Uterus (tissue), 4 donors: ENCODE results near the gene CCDC88A. TPM values are rescaled to one million over a fixed set of nuclear protein-coding genes. Genes with fewer than 3 reads are reported as not detected.

Experiments used
- DNase-seq, 2 donors: peaks; one replicate each; pipeline ENCODE4 v3.0.0-alpha.2; 2019 to 2020
- H3K27ac ChIP-seq, 2 donors: fragments of 200-600 bp; sonication (generic); 1 replicate in 1 of 2; 2 replicates in 1 of 2; pipeline ENCODE4 v1.5.1; 2016 to 2018
- H3K27me3 ChIP-seq, 2 donors: fragments of 200-600 bp; sonication (generic); one replicate each; pipeline ENCODE4 v1.5.1; 2018 to 2019; ENCODE audit warnings: control low read depth in 1 of 2
- H3K36me3 ChIP-seq, 2 donors: fragments of 200-600 bp; sonication (generic); one replicate each; pipeline ENCODE4 v1.5.1; 2019; ENCODE audit warnings: control low read depth in 1 of 2
- H3K4me1 ChIP-seq, 2 donors: fragments of 200-600 bp; sonication (generic); one replicate each; pipeline ENCODE4 v1.5.1; 2018 to 2019; ENCODE audit warnings: control low read depth in 1 of 2
- H3K4me3 ChIP-seq, 2 donors: fragments of 200-600 bp; sonication (generic); 1 replicate in 1 of 2; 2 replicates in 1 of 2; pipeline ENCODE4 v1.5.1; 2018 to 2019; ENCODE audit warnings: mild to moderate bottlenecking in 1 of 2
- H3K9me3 ChIP-seq, 2 donors: fragments of 200-600 bp; sonication (generic); one replicate each; pipeline ENCODE4 v1.5.1; 2019; ENCODE audit warnings: control low read depth in 1 of 2
- CTCF ChIP-seq, 4 experiments: fragments of 200-600 bp in 2 of 4; fragments of 450-650 bp in 2 of 4; sonication (generic) in 2 of 4; IDR thresholded peaks; one replicate each; pipeline ENCODE4 v1.5.1; 2016 to 2019; ENCODE audit warnings: antibody characterized with exemption in 4 of 4, mild to moderate bottlenecking in 2 of 4, moderate library complexity in 1 of 4
- POLR2A ChIP-seq, 2 donors: fragments of 450-650 bp; IDR thresholded peaks; one replicate each; pipeline ENCODE4 v1.6.1; 2016; ENCODE audit warnings: antibody characterized with exemption in 2 of 2, mild to moderate bottlenecking in 1 of 2, moderate library complexity in 1 of 2
- intact Hi-C: fragments of 100-400 bp; cut with DNase I; formaldehyde crosslinking; loops from one replicate; pipeline ENCODE4 v1.15.1; 2023; ENCODE audit warnings: low total_unique reads
- total RNA-seq, 4 donors: library from RNA; depleted of rRNA in 3 of 4; stranded (reverse); fragments of >200 nt in 3 of 4; gene quantifications; one replicate each; pipeline versions ENCODE4 v1.1.0 to v1.2.4, GENCODE V29; 2014 to 2023
- donor health status: DM: yes; HTN: yes; CAD: no.

CCDC88A gene
- total RNA-seq, 4 donors from 2014 or later, result 34.1 to 152 (median 49.9) TPM

GRCh38 chr2:55408918-55409868 lies 10.5 kb downstream of the CCDC88A start:
- intact Hi-C loops, result no loop called here
- no peaks in the 10 kb centered on the region for H3K9me3 ChIP-seq
- no peak overlapping the region for H3K27ac ChIP-seq
- H3K4me3 ChIP-seq, result no peak overlapping the region
- peaks cover 0 to 2% of the 10 kb centered on the region in 2 donors for H3K36me3 ChIP-seq
- TF ChIP-seq POLR2A (IDR thresholded peaks at IDR 0.05) (no peak), CTCF (IDR thresholded peaks at IDR 0.05) (no peak)
- H3K4me1 ChIP-seq, result no peaks in the 10 kb centered on the region
- DNase-seq, result no peak
- no peaks in the 10 kb centered on the region for H3K27me3 ChIP-seq

GRCh38 chr2:55408098-55408882 lies 11.4 kb downstream of the CCDC88A start:
- Histone ChIP-seq H3K9me3 (no peaks in the 10 kb centered on the region), H3K4me1 (no peaks in the 10 kb centered on the region), H3K4me3 (no peak overlapping the region), H3K36me3 (peaks cover 0 to 2% of the 10 kb centered on the region in 2 donors), H3K27ac (no peak overlapping the region), H3K27me3 (no peaks in the 10 kb centered on the region)
- TF ChIP-seq CTCF (IDR thresholded peaks at IDR 0.05) (no peak), POLR2A (IDR thresholded peaks at IDR 0.05) (no peak)
- no peak for DNase-seq
- intact Hi-C loops, result no loop called here

DNA sequence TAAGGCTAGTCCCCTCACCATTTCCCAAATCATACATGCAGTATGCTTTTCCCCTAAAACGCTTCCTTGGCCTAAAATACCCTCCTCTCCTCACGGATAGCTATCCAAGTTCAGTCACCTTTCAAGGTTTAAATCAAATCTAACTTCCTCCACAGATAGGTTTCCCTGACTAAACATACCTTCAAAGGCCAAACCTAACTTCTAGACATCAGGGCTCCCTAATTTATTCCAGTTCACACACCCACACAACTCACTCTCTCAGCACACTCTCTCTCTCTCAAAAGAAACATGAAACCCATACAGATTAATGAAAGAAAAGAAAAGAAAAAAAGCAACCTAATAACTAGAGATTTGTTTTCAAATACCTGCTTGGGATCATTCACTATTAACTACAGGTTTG lies 14.5 kb downstream of the CCDC88A start:
- no peak for DNase-seq
- Histone ChIP-seq H3K36me3 (no peaks in the 10 kb centered on the region), H3K4me1 (no peaks in the 10 kb centered on the region), H3K27me3 (no peaks in the 10 kb centered on the region), H3K9me3 (no peaks in the 10 kb centered on the region), H3K27ac (no peak overlapping the region), H3K4me3 (no peak overlapping the region)
- intact Hi-C loops, result no loop called here
- no peak for TF ChIP-seq CTCF (IDR thresholded peaks at IDR 0.05)

DNA sequence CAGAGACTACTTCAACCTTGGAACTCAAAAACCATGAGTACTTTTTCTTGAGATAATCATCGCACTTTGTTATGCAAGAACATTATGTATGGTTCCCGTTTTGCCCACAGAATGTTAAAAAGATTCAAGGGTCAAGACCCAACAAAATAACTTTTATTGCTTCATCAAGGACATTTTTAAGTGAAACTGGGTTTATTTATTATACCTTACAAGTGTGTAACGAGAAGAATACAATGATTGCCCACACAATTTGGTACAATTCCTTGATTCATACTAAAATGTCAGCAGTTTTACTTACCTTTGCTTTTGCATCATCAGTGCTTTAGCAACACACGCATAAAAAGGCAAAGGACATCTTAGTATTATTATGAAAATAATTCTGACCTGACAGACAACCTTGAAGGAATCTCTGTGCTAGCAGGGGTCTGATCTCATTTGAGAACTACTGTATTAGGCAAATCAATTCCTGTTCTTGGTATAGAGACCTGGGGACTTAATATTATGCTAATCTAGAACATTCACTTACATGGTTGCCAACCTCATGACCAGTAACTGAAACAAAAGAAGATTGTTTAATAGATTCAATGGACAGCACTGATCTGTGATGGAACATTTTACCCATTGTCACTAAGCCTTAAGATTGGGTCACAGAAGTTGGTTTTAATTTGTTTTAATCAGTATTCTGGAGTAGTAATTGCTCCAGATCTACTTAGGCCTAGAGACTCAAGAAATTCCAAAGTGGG lies 16.2 kb downstream of the CCDC88A start:
- no peak for DNase-seq
- intact Hi-C loops, result no loop called here
- H3K4me3 ChIP-seq, result no peak overlapping the region
- H3K4me1 ChIP-seq, result no peaks in the 10 kb centered on the region
- TF ChIP-seq POLR2A (IDR thresholded peaks at IDR 0.05), result no peak
- no peak for TF ChIP-seq CTCF (IDR thresholded peaks at IDR 0.05)
- H3K27ac ChIP-seq, result no peak overlapping the region
- no peaks in the 10 kb centered on the region for H3K9me3 ChIP-seq
- no peaks in the 10 kb centered on the region for H3K27me3 ChIP-seq
- H3K36me3 ChIP-seq, result no peaks in the 10 kb centered on the region
